Lower leg skin (tissue), 3 donors: Measurements from ENCODE around the gene POT1.

ENCODE experiments used
- POLR2A ChIP-seq, 2 donors: fragments of 450-650 bp; IDR thresholded peaks; one replicate each; pipeline ENCODE4 v1.6.1; 2016 to 2017; ENCODE audit warnings: antibody characterized with exemption in 2 of 2, mild to moderate bottlenecking in 1 of 2, moderate library complexity in 1 of 2
- TF ChIP-seq, protein P1 (sequence below), 3 donors: fragments of 450-650 bp; IDR thresholded peaks; one replicate each; pipeline ENCODE4 v1.5.1; 2016; ENCODE audit warnings: antibody characterized with exemption in 3 of 3, mild to moderate bottlenecking in 3 of 3, moderate library complexity in 2 of 3

DNA sequence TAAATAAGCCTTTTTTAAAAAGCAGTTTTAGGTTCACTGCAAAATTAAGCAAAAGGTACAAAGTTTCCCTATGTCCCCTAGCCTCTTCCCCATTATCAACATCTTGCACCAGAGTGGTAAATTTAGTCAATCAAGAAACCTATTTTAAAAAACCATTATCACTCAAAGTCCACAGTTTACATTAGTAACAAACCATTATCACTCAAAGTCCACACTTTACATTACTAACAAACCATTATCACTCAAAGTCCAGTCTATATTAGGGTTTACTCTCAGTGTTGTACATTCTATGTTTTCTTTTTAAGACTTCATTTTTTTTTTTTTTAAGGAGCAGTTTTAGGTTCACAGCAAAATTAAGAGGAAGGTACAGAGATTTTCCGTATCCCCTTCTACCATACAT, 89.9 kb downstream of the POT1 start:
- TF ChIP-seq, protein P1, sequence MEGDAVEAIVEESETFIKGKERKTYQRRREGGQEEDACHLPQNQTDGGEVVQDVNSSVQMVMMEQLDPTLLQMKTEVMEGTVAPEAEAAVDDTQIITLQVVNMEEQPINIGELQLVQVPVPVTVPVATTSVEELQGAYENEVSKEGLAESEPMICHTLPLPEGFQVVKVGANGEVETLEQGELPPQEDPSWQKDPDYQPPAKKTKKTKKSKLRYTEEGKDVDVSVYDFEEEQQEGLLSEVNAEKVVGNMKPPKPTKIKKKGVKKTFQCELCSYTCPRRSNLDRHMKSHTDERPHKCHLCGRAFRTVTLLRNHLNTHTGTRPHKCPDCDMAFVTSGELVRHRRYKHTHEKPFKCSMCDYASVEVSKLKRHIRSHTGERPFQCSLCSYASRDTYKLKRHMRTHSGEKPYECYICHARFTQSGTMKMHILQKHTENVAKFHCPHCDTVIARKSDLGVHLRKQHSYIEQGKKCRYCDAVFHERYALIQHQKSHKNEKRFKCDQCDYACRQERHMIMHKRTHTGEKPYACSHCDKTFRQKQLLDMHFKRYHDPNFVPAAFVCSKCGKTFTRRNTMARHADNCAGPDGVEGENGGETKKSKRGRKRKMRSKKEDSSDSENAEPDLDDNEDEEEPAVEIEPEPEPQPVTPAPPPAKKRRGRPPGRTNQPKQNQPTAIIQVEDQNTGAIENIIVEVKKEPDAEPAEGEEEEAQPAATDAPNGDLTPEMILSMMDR (IDR thresholded peaks at IDR 0.05), result no peak
- TF ChIP-seq POLR2A (IDR thresholded peaks at IDR 0.05), result no peak
